Kidney glomerular epithelial cell (primary cell): ENCODE results near the gene KRT14.
A peak's percentile ranks its signal among the peaks of the same experiment; 100 is the strongest.
"Not testable (repeated sequence)": the region's sequence is repeated elsewhere in the genome, so short reads cannot be mapped to it uniquely, and the experiment has no call there.

Source experiments
- DNase-seq: peaks from one replicate; lab custom pipeline; 2025; lab: John Stamatoyannopoulos, UW

KRT14 gene

DNA sequence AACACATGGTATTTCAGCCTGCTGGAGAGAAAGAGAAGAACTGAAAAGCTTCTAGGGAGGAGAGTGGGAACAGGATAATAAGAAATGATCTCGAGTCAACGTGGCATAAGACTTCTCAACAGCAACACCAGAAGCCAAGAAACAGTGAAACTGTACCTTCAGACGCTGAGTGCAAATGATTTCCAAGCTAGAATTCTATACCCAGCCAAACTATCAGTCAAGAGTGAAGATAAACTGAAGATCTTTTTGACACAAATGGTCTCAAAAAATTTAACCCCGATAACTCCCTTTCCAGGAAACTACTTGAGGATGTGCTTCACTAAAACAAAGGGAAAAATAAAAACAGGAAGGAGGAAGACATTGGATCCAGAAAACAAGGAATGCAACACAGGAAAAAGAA, 20.2 kb upstream of the KRT14 start:
- DNase-seq, result not testable (repeated sequence)

DNA sequence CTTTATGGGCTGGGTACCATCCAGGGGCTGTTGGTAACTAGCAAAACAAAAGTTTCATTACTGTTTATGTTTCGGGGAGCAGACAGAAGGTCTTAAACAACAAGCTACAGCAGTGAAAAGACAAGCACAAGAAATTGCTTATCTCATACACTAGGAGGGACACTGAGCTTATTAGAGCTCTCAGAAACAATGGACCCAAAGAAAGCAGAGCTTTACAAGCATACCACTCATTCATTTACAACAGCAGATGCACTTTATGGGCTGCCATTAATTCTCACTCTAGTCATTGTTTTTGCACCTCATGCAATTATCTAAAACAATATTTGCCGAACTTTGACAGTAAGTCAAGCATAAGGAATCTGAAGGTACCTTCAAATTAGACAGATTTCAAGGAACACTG, 15.8 kb upstream of the KRT14 start:
- no peak for DNase-seq

DNA sequence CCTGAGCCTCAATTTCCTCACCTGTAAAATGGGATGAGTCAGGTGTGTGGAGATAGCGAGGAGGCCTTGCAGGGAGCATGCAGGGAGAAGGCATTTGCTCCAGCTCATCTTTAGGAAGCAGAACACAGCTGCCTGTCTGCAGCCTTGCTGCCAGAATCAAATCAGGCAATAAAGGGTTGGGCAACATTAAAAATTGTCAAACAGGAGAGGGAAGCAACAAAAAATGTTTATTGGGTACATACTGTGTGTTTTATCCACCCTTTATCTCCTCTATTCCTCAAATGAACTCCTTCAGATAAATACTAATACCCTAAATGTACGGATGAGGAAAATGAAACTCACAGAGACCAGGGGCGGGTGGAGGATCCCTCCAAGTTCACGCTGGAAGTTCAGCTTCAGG, 13.6 kb upstream of the KRT14 start:
- DNase-seq, result no peak

DNA sequence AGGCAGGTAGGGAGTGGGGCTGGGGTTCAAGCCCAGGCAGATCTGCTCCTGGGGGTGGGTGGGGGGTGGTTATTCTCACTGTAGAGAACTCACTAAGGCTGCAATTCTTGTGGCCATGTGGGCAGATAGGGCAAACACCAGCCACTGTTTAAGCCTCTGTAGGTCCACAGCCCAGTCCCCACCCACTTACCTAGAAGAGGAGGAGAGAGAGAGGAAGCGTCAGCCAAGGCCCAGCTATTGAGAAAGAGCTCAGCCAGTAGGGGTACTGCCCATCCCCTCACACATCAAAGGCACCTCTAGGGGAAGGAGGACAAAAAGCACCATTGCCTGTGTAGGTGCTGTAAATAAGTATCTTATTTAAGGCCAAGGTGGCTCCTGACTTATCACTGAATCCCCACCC, 13.0 kb upstream of the KRT14 start:
- DNase-seq, result no peak

DNA sequence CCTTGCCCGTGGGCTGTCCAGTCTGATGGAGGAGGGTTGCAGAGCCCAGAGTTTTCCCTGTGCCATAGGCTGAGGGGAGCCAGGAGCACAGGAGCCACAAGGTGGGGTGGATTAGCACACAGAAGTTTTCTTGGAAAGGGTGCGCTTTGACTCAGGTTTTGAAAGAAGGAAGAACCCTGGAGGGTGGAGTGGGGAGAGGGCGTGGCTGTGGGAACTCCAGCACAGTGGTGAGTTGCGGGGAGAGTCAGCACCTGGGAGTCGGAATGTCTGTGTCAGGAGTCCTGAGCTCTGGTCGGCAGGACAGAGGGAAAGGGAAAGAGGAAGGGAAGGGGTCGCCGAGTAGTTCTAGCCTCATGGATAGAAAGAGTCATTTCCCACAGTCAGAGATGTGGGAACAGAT, 8.9 kb upstream of the KRT14 start:
- no peak for DNase-seq

DNA sequence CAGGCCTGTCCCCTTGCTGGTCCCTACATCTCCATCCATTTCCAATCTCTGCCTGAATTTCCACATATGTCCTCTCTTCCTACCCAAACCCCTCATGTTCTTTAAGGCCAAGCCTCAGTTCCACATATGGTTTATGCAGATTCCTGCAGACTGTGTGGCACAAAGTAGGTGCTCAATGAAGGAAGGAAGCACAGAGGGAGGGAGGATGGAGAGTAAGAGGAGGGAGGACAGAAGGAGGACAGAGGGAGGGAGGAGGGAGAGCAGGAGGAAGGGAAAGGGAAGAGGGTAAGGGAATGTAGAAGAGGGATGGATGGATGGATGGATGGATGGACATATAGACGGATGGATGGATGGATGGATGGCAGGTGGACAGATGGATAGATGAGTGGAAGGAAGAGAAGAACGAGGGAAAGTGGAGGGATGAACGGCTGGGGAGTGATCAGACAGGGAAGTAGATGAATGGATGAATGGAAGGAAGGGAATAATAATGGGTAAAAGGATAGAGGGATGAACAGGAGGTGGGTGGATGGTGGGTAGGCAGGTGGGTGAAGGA, 7.7 kb upstream of the KRT14 start:
- DNase-seq, result no peak

DNA sequence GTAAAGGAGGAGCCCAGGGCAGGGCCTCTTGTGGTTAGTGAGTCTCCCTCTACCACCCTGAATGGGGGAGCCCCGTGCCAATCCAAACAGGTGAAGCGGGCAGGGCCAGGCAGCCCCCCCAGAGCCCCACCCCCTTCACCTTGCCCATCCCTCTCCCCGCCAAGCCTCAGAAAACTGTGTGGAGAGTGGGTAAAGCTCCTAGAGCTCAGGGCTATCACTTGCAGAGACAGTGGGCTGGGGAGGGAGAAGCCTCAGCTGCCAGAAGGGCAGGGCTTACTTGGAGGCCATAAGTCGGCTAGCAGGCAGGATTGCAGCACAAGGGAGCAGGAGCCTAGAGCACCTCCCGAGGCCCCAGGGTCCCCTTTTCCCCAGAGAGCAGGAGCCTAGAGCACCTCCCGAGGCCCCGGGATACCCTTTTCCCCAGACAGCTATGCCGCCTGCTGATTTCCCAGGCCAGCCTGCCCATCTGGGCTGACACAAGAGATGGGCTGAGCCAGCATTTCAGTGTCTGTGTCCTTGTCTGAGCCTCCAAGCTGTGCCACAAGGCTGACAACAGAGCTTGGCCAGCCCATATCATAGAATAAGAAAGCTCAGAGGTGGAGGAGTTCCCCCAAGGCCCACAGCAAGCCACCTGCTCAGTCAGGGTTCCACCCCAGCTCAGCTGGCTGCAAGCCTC, 6.7 kb upstream of the KRT14 start:
- DNase-seq, result no peak

DNA sequence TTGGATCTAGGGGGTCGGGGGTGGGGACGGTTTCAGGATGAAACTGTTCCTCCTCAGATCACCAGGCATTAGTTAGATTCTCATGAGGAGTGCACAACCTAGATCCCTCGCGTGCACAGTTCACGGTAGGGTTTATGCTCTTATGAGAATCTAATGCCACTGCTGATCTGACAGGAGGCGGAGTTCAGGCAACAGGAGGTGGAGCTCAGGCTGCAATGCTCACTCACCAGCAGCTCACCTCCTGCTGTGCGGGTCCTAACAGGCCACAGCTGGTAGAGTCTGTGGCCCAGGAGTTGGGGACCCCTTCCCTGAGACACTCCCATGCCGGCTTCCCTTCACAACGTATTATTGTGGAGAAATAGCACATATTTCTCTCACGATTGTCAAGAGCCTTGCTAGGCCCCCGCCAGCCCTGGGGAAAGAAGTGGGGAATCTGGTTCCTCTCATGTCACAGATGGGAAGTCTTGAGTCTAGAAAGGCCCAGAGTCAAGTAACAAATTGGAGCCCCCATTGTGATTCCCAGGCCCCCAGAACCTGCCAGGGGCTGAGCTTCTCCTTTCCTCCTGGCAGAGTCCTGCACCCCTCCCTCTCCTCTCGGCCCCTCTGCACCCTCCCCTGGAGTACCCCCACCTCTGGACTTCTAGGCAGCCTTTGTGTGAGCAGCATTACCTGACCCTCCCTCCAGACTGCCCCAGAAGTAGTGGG, 6.1 kb upstream of the KRT14 start:
- no peak for DNase-seq

DNA sequence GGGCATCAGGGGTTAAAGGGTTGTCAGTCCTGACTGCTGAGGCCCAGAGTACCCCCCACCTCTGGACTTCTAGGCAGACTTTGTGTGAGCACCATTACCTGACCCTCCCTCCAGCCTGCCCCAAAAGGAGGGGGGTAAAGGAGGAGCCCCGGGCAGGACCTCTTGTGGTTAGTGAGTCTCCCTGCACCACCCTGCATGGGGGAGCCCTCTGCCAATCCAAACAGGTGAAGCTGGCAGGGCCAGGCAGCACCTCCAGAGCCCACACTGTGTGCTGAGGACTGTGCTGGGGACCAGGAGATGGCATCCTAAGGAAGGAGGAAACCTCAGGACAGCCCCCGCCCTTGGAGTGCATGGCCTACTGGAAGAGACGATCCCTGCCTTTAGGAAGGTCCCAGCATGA, 2.6 kb upstream of the KRT14 start:
- DNase-seq, result no peak

DNA sequence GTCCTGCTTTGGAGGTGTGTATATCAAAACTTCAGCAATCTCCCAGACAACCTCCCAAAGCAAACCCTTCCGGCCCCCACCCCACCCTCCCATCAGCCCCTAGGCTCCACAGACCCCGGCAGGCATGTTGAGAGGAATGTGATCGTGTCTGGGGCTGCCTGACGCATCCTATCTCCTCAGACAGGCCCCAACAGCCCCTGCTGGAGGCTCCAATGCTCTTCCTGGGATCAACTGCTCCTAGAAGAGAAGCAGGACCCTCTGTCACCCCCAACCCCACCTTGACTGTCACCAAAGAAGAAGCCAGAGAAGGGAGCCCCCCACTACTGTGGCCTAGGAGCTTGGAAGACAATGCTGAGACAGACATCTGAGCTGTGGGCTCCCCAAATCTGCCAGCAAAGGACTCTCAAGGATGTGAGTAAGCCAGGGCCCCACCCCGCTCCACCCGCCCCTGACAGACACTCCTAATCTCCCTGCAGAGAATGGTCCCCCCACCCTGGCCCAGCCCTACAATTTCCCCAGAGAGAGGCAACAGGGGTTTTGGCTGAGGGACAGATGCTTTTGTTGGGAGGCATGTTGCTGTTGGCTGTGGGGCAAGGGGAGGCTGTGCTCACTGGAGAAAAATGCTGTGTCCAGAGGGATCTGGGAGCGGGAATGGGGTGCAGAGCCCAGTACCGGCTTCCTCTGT, 1.6 kb upstream of the KRT14 start:
- no peak for DNase-seq

DNA sequence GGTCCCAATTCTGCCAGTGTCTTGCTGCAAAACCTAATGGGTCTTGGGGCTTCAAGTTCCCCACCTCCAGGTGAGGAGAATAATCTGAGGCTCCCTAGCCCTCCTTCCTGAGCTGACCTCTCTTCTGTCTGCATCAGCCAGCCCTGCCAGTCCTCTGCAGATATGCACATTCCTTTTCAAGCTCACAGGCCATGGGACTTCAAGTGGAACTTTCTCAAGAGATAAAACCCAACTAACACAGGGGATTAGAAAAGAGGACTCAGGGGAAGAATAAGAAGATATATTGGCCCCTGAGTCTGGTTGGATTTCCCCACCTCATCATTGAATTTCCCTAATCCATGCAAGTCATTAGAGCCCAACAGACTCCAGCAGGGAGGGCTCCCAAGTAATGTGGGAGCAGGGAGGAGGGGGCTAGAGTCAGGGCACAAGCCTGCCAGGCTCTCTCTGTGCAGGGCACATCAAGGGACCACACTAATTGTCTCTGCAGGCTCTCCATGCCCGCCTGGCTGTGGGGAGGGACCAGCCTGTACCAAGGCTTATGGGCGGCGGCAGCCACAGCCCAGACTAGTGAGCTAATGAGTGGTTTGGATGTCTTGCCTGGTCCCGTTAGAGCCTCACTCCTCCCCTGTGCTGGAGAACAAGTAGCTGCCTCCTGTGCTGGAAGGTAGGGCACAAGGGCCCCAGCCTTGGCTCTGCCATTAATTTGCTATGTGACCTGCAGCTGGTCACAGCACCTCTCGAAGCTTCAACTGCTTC, 1.2 kb downstream of the KRT14 start:
- DNase-seq, result no peak

DNA sequence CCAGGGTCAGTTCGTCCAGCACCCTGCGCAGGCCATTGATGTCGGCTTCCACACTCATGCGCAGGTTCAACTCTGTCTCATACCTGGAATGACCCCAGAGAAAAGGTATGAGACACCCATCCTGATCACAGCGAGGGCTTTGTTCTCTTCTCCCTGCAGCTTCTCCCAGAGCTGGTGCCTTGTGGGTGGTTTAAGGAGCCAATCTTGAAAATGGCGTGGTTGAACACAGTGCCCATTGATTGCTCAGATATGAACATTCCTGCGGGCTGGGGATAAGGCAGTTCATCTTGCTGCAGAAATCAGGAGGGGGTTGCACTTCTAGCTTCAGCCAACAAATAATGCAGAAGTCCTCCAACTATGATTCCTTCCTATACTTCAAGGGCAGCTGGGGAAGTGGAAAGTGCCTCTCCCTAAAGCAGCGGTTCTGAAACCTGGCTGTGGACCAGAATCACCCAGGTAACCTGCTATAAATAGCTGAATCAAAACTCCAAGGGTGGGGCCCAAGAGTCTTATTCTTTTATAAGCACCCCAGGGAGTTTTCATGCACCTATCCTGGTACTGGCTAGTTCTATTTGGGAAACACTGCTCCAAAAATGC, 2.3 kb downstream of the KRT14 start:
- not testable (repeated sequence) for DNase-seq

DNA sequence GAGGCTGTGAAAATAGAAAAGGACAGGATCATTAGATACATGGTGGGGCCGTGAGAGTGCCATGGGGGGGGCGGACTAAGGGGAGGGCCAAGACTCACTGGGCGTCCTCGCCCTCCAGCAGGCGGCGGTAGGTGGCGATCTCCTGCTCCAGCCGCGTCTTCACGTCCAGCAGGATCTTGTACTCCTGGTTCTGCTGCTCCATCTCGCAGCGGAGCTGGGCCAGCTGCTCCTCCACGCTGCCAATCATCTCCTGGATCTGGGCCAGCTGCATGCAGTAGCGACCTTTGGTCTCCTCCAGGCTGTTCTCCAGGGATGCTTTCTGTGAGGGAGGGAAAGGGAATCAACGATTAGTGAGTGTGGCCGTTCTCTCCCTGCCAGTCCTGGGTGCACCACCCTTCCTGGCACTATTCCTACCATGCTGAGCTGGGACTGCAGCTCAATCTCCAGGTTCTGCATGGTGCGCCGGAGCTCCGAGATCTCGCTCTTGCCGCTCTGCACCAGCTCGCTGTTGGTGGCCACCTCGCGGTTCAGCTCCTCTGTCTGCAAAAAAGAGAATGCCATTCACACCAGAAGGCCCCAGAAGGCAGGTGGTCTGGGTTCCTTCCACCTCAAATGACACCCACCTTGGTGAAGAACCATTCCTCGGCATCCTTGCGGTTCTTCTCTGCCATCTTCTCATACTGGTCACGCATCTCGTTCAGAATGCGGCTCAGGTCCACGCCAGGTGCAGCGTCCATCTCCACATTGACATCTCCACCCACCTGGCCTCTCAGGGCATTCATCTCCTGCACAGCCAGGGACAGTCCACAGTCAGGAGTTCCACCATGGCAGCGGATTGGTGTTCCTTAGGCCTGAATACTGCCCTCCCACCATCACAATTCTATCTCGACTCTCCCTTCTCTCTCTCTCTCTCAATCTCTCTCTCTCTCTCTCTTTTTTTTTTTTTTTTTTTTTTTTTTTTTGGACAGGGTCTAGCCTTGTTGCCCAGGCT, 3.3 kb downstream of the KRT14 start:
- no peak for DNase-seq

DNA sequence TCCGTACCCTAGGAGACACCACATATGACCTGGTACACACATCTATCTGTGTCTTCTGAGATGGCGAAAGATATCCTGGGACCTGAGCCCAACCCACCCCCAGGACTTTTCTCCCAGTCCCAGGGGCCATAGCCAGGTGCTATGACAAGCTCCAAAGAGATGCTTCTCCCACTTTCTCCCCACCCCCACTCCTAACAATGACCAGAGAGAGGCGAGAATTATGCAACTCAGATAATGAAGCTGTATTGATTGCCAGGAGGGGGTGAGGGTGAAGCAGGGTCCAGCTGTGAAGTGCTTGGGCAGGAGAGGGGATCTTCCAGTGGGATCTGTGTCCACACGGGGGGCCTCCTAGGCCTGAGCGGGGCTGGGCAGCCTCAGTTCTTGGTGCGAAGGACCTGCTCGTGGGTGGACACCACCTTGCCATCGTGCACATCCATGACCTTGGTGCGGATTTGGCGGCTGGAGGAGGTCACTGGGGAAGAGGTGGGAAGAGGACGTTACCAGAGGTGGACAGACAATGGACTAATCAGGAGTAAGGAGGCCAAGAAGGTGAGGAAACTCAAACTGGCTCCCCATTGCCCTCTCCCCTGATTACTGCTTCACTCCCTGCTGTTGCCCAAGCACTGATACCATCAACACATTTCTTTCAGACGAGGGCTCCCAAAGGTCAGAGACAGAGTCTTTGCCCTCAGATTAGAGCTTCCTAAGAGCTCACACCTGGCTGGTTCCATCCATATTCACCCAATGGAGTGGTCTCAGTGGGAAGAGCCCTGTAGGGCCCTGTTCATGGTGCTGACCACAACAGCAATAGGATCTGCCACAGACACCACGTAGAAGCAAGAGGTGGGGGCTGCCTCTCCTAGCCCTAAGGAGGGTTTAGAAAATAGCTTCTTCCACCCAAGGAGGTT, 4.4 kb downstream of the KRT14 start:
- DNase-seq, result not testable (repeated sequence)

DNA sequence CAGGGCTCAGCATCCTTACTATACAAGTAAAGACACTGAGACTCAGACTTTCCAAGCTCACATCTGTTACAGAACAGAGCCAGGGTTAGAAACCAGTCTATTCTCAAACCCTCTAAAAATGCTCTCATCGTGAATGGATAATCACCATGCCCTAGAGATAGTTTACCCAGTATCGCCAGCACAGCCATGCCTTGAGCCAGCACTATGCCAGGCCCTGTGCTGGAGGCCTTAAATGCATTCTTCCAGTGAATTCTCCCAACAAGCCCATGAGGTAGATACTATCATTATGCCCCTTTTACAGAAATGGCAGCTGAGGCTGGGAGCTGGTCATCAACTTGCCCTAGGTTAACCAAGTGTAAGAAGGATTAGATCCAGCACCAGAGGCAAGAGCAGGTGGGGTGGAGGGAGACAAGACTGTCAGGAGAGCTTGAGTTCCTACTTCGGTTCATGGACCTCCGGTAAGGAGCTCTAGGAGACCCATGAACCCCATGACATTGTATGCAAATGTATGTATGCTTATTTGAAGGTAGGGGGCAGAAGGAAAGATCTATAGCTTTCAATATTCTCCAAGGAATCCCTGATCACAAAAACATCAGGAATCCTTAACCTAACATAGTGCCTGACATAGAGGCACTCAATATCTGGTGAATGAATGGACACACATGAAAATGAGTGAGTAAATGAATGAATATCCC, 5.2 kb downstream of the KRT14 start:
- no peak for DNase-seq

DNA sequence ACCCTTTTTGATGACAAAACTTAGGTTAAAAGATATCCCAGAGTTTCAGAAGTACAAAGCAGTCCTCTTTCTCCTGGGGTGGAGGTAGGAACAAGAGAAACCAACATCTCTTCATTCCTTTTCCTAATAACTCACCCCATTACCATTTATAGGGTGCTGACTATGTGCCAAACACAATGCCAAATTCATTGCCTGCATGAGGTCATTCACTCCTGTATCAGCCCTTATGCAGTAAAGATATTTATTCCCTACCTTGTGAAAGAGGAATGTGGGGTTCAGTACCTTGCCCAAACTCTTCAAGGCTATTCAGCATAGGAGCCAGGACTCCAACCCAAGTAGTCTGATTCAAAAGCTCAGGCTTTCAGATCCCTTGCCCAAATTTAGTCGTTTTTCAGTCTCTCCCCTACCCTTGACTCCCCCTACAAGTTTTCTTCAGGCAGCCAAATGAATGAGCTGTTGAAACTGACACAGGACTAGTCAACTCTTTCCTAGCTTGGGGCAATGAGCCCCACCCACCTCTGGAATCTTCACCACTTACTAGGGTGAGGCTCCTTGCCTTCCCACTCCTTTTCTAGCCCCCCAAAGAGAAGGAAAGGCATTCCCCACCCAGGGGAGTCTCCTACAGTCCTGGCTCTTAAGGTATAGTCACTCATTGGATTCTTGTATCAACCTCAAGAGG, 5.9 kb downstream of the KRT14 start:
- no peak for DNase-seq

DNA sequence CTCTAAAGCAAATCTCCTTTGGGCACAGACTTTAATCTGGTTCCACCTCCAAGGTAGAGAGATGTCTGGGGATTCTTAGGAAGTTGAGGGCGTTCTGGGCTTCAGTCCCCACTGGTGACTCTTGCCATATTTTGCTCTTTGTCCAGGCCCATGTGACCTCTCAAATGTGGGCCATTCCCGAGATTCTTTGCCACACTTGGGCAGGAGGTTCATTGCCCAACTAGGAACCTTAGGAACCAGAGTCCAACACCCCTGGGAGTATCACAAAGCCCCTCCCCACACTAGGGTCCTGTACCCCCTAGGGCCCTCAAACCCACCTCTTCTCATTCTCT, 6.5 kb downstream of the KRT14 start:
- no peak for DNase-seq

DNA sequence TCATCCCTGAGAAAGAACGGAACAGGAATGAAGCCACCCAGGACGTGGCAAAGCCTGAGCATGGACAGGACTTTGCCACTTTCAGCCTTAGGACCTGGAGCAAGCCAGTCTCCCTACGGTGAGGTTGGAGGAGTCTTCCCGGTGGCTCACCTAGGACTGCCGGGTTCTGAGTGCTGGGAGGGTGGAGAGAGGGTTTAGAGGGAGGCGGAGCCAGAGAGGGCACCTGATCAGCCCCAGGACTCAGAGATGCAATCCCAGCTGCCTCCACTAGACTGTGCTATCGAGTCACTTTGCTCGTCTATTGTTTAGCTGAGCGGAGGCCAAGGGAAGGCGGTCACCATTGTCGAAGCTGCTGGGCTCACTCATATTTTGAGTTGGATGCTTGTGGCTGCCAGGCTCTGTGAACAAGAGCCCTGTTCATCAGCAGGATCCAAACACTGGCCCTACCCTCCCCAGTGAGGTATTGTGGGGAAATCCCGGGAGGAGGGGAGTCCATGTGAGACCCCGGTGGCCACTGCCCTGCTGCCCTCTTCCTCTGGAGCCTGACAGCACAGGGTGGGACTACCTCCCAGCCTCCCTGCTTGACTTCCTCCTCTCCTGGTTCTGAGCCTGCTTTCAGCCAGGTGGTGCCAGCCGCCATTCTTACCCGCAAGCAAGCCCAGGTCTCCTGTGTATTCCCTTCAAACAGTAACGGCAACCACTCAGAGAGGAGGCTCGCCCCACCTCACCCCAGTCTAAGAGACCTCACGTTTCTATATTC, 7.0 kb downstream of the KRT14 start:
- DNase-seq, result peak; percentile 86
